Astrocyte (in vitro differentiated cells and primary cell): ENCODE results near the gene CMTR1.

Experiments used
- CTCF ChIP-seq: IDR thresholded peaks from 2 replicates; pipeline ENCODE4 v1.5.1; 2011; ENCODE audit warnings: low read depth, mild to moderate bottlenecking, inconsistent platforms, low read length, moderate library complexity; ENCODE audit not compliant: insufficient read depth
- EZH2 ChIP-seq: IDR thresholded peaks from 2 replicates; pipeline ENCODE4 v1.6.1; 2012; ENCODE audit warnings: mild to moderate bottlenecking, low read length, inconsistent platforms; ENCODE audit not compliant: insufficient read depth

- TF ChIP-seq CTCF (no peak), EZH2 (no peak)
These were observed 26.2 kb upstream of the CMTR1 start for GRCh38 chr6:37406726-37407341.
